Stomach smooth muscle (tissue), 2 donors: ENCODE results near the gene GGPS1.
A peak's percentile ranks its signal among the peaks of the same experiment; 100 is the strongest.
"Not testable (repeated sequence)": the region's sequence is repeated elsewhere in the genome, so short reads cannot be mapped to it uniquely, and the experiment has no call there.

Experiments used
- H3K27ac ChIP-seq: one replicate; pipeline ENCODE4 v1.7.0; 2013; ENCODE audit warnings: mild to moderate bottlenecking, low read length, inconsistent platforms
- H3K27me3 ChIP-seq, 2 donors: one replicate each; pipeline ENCODE4 v1.7.0; 2013; ENCODE audit warnings: low read length in 2 of 2; ENCODE audit not compliant: insufficient read depth in 2 of 2, control insufficient read depth in 1 of 2
- H3K36me3 ChIP-seq, 2 donors: one replicate each; pipeline ENCODE4 v1.7.0; 2013; ENCODE audit warnings: low read length in 2 of 2; ENCODE audit not compliant: control insufficient read depth in 2 of 2, insufficient read depth in 2 of 2
- H3K4me1 ChIP-seq: one replicate; pipeline ENCODE4 v1.7.0; 2013; ENCODE audit warnings: low read length; ENCODE audit not compliant: control insufficient read depth, insufficient read depth
- H3K4me3 ChIP-seq, 2 donors: one replicate each; pipeline ENCODE4 v1.7.0; 2013; ENCODE audit warnings: low read length in 2 of 2
- H3K9ac ChIP-seq, 2 donors: one replicate each; pipeline ENCODE4 v1.7.0; 2013; ENCODE audit warnings: low read length in 2 of 2, mild to moderate bottlenecking in 1 of 2
- H3K9me3 ChIP-seq, 2 donors: one replicate each; pipeline ENCODE4 v1.7.0; 2013; ENCODE audit warnings: low read length in 2 of 2; ENCODE audit not compliant: control insufficient read depth in 2 of 2
- donor health status: healthy.
- donor health status: Pancreatic carcinoma.

The GGPS1 gene

GRCh38 chr1:235307158-235308124 lies 20.9 kb upstream of the GGPS1 start:
- H3K4me1 ChIP-seq, result peaks cover 9% of the 10 kb centered on the region
- H3K27ac ChIP-seq, result no peak overlapping the region

GRCh38 chr1:235309206-235309605 lies 19.2 kb upstream of the GGPS1 start:
- not testable (repeated sequence) for H3K9ac ChIP-seq, H3K9me3 ChIP-seq, H3K4me3 ChIP-seq, H3K27me3 ChIP-seq, H3K27ac ChIP-seq, H3K4me1 ChIP-seq, H3K36me3 ChIP-seq

More at GRCh38 chr1:235307158-235308124, 20.9 kb upstream of the GGPS1 start:
- no peaks in the 10 kb centered on the region for H3K36me3 ChIP-seq
- no peaks in the 10 kb centered on the region for H3K9me3 ChIP-seq
- H3K4me3 ChIP-seq, result no peak overlapping the region
- H3K9ac ChIP-seq, result no peak overlapping the region
- H3K27me3 ChIP-seq, result no peaks in the 10 kb centered on the region

GRCh38 chr1:235313262-235313661 lies 15.1 kb upstream of the GGPS1 start:
- Histone ChIP-seq H3K9me3 (no peaks in the 10 kb centered on the region), H3K27ac (no peak overlapping the region), H3K9ac (peak overlapping the region in 1 of 2 donors; percentile 36), H3K36me3 (no peaks in the 10 kb centered on the region), H3K4me1 (peaks cover 6% of the 10 kb centered on the region), H3K27me3 (no peaks in the 10 kb centered on the region), H3K4me3 (no peak overlapping the region)

- H3K27me3 ChIP-seq, result no peaks in the 10 kb centered on the region
- peak overlapping the region in 1 of 2 donors; percentile 17 for H3K4me3 ChIP-seq
- H3K4me1 ChIP-seq, result peaks cover 6% of the 10 kb centered on the region
- H3K27ac ChIP-seq, result no peak overlapping the region
- peak overlapping the region in 1 of 2 donors; percentile 36 for H3K9ac ChIP-seq
- no peaks in the 10 kb centered on the region for H3K9me3 ChIP-seq
- peaks cover under 1 to 3% of the 10 kb centered on the region in 2 donors for H3K36me3 ChIP-seq
These were observed 14.3 kb upstream of the GGPS1 start for GRCh38 chr1:235313931-235314678.

GRCh38 chr1:235315173-235315572 lies 13.2 kb upstream of the GGPS1 start:
- H3K27ac ChIP-seq, result no peak overlapping the region
- peaks cover 2 to 3% of the 10 kb centered on the region in 2 donors for H3K36me3 ChIP-seq
- H3K4me3 ChIP-seq, result no peak overlapping the region
- no peak overlapping the region for H3K9ac ChIP-seq
- H3K4me1 ChIP-seq, result peaks cover 6% of the 10 kb centered on the region
- H3K27me3 ChIP-seq, result no peaks in the 10 kb centered on the region
- no peaks in the 10 kb centered on the region for H3K9me3 ChIP-seq

GRCh38 chr1:235315735-235316134 lies 12.6 kb upstream of the GGPS1 start:
- Histone ChIP-seq H3K4me3 (no peak overlapping the region), H3K4me1 (peaks cover under 1% of the 10 kb centered on the region), H3K27me3 (no peaks in the 10 kb centered on the region), H3K36me3 (peaks cover 3 to 4% of the 10 kb centered on the region in 2 donors), H3K9me3 (no peaks in the 10 kb centered on the region), H3K27ac (no peak overlapping the region), H3K9ac (no peak overlapping the region)

- Histone ChIP-seq H3K9ac (no peak overlapping the region), H3K9me3 (no peaks in the 10 kb centered on the region), H3K27me3 (no peaks in the 10 kb centered on the region), H3K36me3 (peaks cover 3 to 4% of the 10 kb centered on the region in 2 donors), H3K27ac (no peak overlapping the region), H3K4me1 (no peaks in the 10 kb centered on the region), H3K4me3 (no peak overlapping the region)
These were observed 11.2 kb upstream of the GGPS1 start for GRCh38 chr1:235317168-235317567.

GRCh38 chr1:235319255-235319654 lies 9.1 kb upstream of the GGPS1 start:
- no peaks in the 10 kb centered on the region for H3K9me3 ChIP-seq
- no peak overlapping the region for H3K4me3 ChIP-seq
- H3K9ac ChIP-seq, result no peak overlapping the region
- H3K27ac ChIP-seq, result no peak overlapping the region
- H3K27me3 ChIP-seq, result no peaks in the 10 kb centered on the region
- H3K4me1 ChIP-seq, result peaks cover 4% of the 10 kb centered on the region
- H3K36me3 ChIP-seq, result peaks cover 3 to 4% of the 10 kb centered on the region in 2 donors

GRCh38 chr1:235320521-235321179 lies 7.7 kb upstream of the GGPS1 start:
- Histone ChIP-seq H3K4me3 (no peak overlapping the region), H3K27me3 (no peaks in the 10 kb centered on the region), H3K9me3 (no peaks in the 10 kb centered on the region), H3K9ac (no peak overlapping the region), H3K4me1 (peaks cover 10% of the 10 kb centered on the region), H3K27ac (no peak overlapping the region), H3K36me3 (peaks cover 3 to 4% of the 10 kb centered on the region in 2 donors)

- peaks cover 19% of the 10 kb centered on the region for H3K4me1 ChIP-seq
- no peak overlapping the region for H3K9ac ChIP-seq
These were observed 4.1 kb upstream of the GGPS1 start for GRCh38 chr1:235324296-235324695.

More at GRCh38 chr1:235324296-235324695, 4.1 kb upstream of the GGPS1 start:
- H3K4me3 ChIP-seq, result no peak overlapping the region
- H3K27ac ChIP-seq, result no peak overlapping the region
- H3K9me3 ChIP-seq, result no peaks in the 10 kb centered on the region
- H3K36me3 ChIP-seq, result peaks cover 0 to 2% of the 10 kb centered on the region in 2 donors
- H3K27me3 ChIP-seq, result no peaks in the 10 kb centered on the region
